GM10248 (cell line): ENCODE measurements around the gene HAUS1.
"Not testable (repeated sequence)": the region's sequence is repeated elsewhere in the genome, so short reads cannot be mapped to it uniquely, and the experiment has no call there.

Experiments
- CTCF ChIA-PET: fragments of 300-600 bp; sonication (Branson Sonifier 250); formaldehyde crosslinking; extraction: SDS; loops from one replicate; lab custom pipeline; 2021; ENCODE audit warnings: antibody characterized with exemption; lab: Yijun Ruan, JAX
- POLR2A ChIA-PET: fragments of 350-650 bp; sonication (Branson Sonifier 250); formaldehyde crosslinking; extraction: SDS; loops from one replicate; lab custom pipeline; 2020; ENCODE audit warnings: antibody characterized with exemption; lab: Yijun Ruan, JAX
- DNase-seq: peaks from one replicate; pipeline ENCODE4 v3.0.0; 2012; ENCODE audit errors: extremely low spot score
- TF ChIP-seq, protein P1 (sequence below): IDR thresholded peaks from 2 replicates; pipeline ENCODE4 v1.5.1; 2012; ENCODE audit warnings: mild to moderate bottlenecking, low read depth; ENCODE audit errors: extremely low read depth, missing control alignments, control extremely low read depth

The HAUS1 gene

DNA sequence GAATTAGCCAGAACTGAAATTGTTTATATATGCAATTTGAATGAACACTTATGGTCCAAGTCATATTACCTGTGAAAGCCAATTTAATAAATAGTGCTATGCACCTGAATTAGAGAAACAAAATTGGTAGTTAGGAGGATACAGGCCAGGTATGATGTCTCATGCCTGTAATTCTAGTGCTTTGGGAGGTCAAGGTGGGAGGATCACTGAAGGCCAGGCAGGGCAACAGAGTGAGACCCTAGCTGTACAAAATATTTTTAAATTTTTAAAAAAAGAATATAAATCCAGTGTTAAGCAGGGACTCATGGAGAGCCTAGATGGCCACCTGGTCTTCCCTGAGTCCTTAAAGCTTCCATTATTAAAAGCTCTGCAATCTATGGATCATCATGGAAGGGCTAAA lies 24.8 kb upstream of the HAUS1 start:
- CTCF ChIA-PET, result interaction anchor here (1.4 kb wide), 1 partner anchor 16 kb away, joined by 4 read pairs; no protein-coding TSS in a partner anchor
- POLR2A ChIA-PET, result no interaction called here
- no peak for DNase-seq
- TF ChIP-seq, protein P1, sequence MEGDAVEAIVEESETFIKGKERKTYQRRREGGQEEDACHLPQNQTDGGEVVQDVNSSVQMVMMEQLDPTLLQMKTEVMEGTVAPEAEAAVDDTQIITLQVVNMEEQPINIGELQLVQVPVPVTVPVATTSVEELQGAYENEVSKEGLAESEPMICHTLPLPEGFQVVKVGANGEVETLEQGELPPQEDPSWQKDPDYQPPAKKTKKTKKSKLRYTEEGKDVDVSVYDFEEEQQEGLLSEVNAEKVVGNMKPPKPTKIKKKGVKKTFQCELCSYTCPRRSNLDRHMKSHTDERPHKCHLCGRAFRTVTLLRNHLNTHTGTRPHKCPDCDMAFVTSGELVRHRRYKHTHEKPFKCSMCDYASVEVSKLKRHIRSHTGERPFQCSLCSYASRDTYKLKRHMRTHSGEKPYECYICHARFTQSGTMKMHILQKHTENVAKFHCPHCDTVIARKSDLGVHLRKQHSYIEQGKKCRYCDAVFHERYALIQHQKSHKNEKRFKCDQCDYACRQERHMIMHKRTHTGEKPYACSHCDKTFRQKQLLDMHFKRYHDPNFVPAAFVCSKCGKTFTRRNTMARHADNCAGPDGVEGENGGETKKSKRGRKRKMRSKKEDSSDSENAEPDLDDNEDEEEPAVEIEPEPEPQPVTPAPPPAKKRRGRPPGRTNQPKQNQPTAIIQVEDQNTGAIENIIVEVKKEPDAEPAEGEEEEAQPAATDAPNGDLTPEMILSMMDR, result no peak

DNA sequence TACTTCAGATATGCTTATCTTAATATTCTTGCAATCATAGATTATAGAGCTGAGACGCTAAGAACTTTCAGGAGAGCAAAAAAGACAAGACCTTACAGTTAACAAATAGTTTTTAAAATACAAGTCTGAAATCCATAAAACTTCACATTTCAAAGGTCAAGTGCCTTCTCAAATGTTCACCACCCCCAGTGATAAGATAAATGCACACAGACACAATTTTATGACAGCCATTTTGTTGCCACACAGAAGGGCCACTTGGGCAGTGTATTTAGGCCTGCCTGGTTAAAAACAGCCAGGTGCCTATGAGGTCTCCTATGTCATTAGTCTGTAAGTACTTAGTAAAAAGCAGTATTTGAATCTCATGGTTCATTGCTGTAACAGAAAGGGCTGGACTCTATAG lies 24.0 kb upstream of the HAUS1 start:
- TF ChIP-seq, protein P1, result no peak
- DNase-seq, result no peak
- ChIA-PET POLR2A (no interaction called here), CTCF (no interaction called here)

DNA sequence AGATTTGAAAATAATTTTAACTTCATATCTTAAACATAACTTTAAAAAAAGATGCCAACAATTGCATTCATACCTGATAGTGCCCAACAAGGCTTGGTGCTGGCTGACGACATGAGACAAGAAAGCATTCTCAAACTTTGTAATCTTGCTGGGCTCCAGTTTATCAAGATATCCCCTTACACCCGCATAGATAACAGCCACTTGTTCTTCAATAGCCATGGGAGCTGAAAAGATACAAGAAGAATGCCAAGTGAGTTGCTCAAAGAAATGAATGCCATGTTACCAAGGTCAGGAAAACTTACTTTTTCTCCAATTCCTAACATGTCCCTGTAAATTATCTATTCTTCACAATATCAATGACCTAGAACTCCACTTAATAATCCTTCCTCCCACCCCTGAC lies 19.8 kb upstream of the HAUS1 start:
- no peak for DNase-seq
- POLR2A ChIA-PET, result no interaction called here
- TF ChIP-seq, protein P1, result no peak
- CTCF ChIA-PET, result interaction anchor here (1.0 to 3.3 kb wide), 4 partner anchors 9 to 420 kb away, joined by 3 to 23 read pairs (median 4); no protein-coding TSS in a partner anchor

DNA sequence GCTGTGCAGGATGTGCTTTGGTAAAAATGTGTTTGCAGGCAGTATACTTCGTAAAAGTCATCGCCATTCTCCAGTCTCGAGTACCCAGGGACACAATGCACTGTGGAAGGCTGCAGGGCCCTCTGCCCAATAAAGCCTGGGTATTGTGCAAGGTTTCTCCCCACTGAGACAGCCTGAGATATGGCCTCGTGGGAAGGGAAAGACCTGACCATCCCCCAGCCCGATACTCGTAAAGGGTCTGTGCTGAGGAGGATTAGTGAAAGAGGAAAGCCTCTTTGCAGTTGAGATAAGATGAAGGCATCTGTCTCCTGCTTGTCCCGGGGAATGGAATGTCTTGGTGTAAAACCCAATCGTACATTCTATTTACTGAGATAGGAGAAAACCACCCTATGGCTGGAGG lies 15.7 kb upstream of the HAUS1 start:
- POLR2A ChIA-PET, DNase-seq: not testable (repeated sequence)
- CTCF ChIA-PET, result interaction anchor here (0.9 kb wide), 1 partner anchor 15 kb away, joined by 6 read pairs; no protein-coding TSS in a partner anchor

DNA sequence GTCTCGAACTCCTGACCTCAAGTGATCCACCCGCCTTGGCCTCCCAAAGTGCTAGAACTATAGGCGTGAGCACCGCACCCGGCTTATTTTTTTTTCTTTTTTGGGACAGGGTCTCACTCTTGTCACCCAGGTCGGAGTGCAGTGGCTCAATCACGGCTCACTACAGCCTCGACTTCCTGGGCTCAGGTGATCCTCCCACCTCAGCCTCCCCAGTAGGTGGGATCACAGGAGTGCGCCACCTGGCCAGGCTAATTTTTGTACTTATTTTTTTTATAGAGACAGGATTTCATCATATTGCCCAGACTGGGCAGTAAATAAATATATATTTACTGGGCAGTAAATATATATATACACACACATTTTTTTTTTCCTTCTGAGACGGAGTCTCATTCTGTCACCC lies 8.7 kb upstream of the HAUS1 start:
- ChIA-PET CTCF (interaction anchor here (1.7 to 2.2 kb wide), 2 partner anchors 17 to 22 kb away, joined by 4 to 13 read pairs; no protein-coding TSS in a partner anchor), POLR2A (no interaction called here)
- DNase-seq, result no peak
- TF ChIP-seq, protein P1, result no peak

DNA sequence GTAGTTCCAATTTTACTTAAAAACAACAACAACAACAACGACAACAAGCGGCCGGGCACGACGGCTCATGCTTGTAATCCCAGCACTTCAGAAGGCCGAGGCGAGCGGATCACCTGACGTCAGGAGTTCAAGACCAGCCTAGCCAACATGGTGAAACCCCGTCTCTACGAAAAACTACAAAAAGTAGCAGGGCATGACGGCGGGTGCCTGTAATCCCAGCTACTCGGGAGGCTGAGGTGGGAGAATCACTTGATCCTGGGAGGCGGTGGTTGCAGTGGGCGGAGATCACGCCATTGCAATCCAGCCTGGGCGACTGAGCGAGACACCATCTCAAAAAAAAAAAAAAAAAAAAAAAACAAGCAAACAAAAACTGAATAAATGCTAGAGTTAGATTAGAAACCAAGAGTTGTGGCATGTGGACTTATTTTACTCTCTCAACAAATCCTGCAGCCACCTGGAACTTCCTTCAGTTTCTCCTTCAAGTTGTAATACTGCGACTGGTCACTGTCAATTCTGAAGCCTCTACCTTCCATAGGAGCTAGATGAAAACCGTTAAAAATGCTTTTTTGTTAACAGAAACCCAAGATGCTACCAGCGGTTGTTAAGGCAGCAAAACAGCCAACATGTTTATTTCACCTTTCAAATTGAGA lies 7.4 kb upstream of the HAUS1 start:
- TF ChIP-seq, protein P1, result no peak
- ChIA-PET POLR2A (interaction anchor here (0.6 to 0.7 kb wide), 2 partner anchors 155 to 430 kb away, joined by 3 to 8 read pairs; no protein-coding TSS in a partner anchor), CTCF (interaction anchor here (1.0 to 1.3 kb wide), 2 partner anchors 23 kb away, joined by 3 to 5 read pairs; no protein-coding TSS in a partner anchor)
- peak; percentile 28 for DNase-seq

DNA sequence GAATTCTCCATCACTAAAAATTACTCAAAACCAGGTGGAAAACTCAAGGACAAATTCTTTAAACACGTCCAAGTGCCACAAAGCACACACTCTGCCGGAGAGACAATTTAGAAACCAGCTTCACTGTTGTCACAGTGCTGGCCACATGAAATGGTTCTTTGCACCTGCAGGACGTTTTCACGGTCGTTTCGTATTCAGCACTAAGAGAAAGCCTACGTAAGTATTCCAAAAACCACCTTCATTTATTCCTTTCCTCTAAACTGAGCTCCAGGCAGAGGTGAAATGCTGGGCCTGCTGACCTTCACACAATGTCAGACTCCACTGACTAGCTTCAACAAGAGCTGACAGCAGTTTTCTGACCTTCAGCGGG lies 6.8 kb upstream of the HAUS1 start:
- no peak for DNase-seq
- ChIA-PET CTCF (interaction anchor here (1.3 kb wide), 1 partner anchor 24 kb away, joined by 5 read pairs; no protein-coding TSS in a partner anchor), POLR2A (interaction anchor here (0.6 kb wide), 1 partner anchor 34 kb away, joined by 5 read pairs; no protein-coding TSS in a partner anchor)
- TF ChIP-seq, protein P1, result no peak
